HL-60 (cell line): ENCODE measurements around the gene SLC25A15.
"Not testable (repeated sequence)": the region's sequence is repeated elsewhere in the genome, so short reads cannot be mapped to it uniquely, and the experiment has no call there.

Experiments used
- DNase-seq, 2 experiments: peaks; one replicate each; pipeline ENCODE4 v3.0.0-alpha.2; 2010 to 2020; ENCODE audit warnings: low read depth in 1 of 2, low spot score in 1 of 2
- H3K27ac ChIP-seq: fragments of 250-450 bp; sonication (Bioruptor Pico); replicated peaks from 2 replicates; pipeline ENCODE4 v1.5.1; 2020; ENCODE audit warnings: mild to moderate bottlenecking, moderate library complexity
- H3K27me3 ChIP-seq: fragments of 250-450 bp; sonication (Bioruptor Pico); 2 replicates; pipeline ENCODE4 v1.5.1; 2021; ENCODE audit warnings: mild to moderate bottlenecking, moderate library complexity; ENCODE audit not compliant: insufficient read depth, poor library complexity, severe bottlenecking
- H3K4me3 ChIP-seq: replicated peaks from 2 replicates; pipeline ENCODE4 v1.5.1; 2011; ENCODE audit warnings: mild to moderate bottlenecking, control low read depth, low read length; ENCODE audit not compliant: insufficient read depth
- CTCF ChIP-seq: IDR thresholded peaks from one replicate; pipeline ENCODE4 v1.5.1; 2011; ENCODE audit warnings: low read length, control low read depth, inconsistent platforms; ENCODE audit not compliant: insufficient read depth
- GABPA ChIP-seq: IDR thresholded peaks from 2 replicates; pipeline ENCODE4 v1.6.1; 2012; ENCODE audit warnings: low read depth
- POLR2AphosphoS5 ChIP-seq: IDR thresholded peaks from 2 replicates; pipeline ENCODE4 v1.6.1; 2012; ENCODE audit warnings: low read depth
- SPI1 ChIP-seq: IDR thresholded peaks from 2 replicates; pipeline ENCODE4 v1.6.1; 2012; ENCODE audit warnings: low read depth, mild to moderate bottlenecking, borderline replicate concordance
- TF ChIP-seq, protein P1 (sequence below): IDR thresholded peaks from 2 replicates; pipeline ENCODE4 v1.6.1; 2012; ENCODE audit warnings: low read depth; ENCODE audit not compliant: insufficient replicate concordance

The SLC25A15 gene

GRCh38 chr13:40786568-40786996 is 2.8 kb upstream of the SLC25A15 start:
- H3K27ac ChIP-seq = no peak overlapping the region
- H3K27me3 ChIP-seq = no peaks in the 10 kb centered on the region
- no peak for TF ChIP-seq GABPA
- TF ChIP-seq POLR2AphosphoS5 = no peak
- DNase-seq = no peak
- no peak overlapping the region for H3K4me3 ChIP-seq

DNA sequence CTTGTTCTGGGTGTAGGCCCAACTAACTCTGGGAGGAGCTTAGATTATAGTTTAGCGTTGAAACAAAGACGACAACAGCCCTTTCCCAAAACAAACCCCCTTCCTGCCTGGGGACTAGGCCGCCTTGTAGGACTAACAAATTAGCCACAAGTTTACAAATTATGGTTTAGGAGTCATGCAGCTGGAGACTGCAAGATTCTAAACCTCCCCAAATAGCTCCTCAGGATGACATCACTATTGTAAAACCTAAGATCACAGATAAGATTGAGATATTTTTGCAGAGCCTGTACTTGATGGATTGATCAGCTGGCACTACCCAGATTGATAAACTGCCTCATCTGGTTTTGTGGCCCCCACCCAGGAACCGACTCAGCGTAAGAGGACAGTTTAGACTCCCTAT is 2.3 kb upstream of the SLC25A15 start:
- Histone ChIP-seq H3K27me3 (no peaks in the 10 kb centered on the region), H3K4me3 (no peak overlapping the region), H3K27ac (no peak overlapping the region)
- TF ChIP-seq, protein P1, sequence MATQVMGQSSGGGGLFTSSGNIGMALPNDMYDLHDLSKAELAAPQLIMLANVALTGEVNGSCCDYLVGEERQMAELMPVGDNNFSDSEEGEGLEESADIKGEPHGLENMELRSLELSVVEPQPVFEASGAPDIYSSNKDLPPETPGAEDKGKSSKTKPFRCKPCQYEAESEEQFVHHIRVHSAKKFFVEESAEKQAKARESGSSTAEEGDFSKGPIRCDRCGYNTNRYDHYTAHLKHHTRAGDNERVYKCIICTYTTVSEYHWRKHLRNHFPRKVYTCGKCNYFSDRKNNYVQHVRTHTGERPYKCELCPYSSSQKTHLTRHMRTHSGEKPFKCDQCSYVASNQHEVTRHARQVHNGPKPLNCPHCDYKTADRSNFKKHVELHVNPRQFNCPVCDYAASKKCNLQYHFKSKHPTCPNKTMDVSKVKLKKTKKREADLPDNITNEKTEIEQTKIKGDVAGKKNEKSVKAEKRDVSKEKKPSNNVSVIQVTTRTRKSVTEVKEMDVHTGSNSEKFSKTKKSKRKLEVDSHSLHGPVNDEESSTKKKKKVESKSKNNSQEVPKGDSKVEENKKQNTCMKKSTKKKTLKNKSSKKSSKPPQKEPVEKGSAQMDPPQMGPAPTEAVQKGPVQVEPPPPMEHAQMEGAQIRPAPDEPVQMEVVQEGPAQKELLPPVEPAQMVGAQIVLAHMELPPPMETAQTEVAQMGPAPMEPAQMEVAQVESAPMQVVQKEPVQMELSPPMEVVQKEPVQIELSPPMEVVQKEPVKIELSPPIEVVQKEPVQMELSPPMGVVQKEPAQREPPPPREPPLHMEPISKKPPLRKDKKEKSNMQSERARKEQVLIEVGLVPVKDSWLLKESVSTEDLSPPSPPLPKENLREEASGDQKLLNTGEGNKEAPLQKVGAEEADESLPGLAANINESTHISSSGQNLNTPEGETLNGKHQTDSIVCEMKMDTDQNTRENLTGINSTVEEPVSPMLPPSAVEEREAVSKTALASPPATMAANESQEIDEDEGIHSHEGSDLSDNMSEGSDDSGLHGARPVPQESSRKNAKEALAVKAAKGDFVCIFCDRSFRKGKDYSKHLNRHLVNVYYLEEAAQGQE = no peak
- no peak for TF ChIP-seq GABPA
- no peak for TF ChIP-seq SPI1
- TF ChIP-seq POLR2AphosphoS5 = no peak
- DNase-seq = no peak

DNA sequence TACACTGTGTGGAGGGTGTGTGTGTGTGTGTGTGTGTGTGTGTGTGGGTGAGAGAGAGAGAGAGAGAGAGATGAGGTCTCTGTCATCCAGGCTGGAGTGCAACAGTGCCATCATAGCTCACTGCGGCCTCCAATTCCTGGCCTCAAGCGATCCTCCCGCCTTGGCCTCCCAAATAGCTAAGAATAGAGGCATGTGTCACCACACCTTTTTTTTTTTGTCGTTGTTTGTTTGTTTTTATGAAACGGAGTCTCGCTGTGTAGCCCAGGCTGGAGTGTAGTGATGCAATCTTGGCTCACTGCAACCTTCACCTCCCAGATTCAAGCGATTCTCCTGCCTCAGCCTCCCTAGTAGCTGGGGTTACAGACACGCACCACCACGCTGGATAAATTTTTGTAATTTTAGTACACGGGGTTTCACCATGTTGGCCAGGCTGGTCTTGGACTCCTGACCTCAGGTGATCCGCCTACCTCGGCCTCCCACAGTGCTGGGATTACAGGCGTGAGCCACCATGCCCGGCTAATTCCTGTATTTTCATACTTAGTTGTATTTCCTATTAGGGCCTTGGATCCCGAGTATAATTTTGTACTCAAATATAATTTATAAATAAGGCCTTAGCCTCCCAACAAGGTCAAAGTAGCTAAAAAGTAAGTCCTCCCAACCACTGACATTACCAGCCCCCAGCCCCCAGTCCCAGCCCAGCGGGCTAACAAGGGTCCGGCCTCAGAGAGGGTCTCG is 704 bp upstream of the SLC25A15 start:
- Histone ChIP-seq H3K27ac (peak overlapping the region; percentile 75), H3K4me3 (peak overlapping the region; percentile 43)
- not testable (repeated sequence) for DNase-seq, H3K27me3 ChIP-seq

GRCh38 chr13:40790154-40790616 is 774 bp downstream of the SLC25A15 start:
- Histone ChIP-seq H3K27me3 (no peaks in the 10 kb centered on the region), H3K27ac (peak overlapping the region; percentile 41; the same call in 1 of the 2 replicates), H3K4me3 (peak overlapping the region; percentile 43)
- no peak for TF ChIP-seq SPI1
- no peak for TF ChIP-seq CTCF
- TF ChIP-seq GABPA = no peak
- no peak for TF ChIP-seq POLR2AphosphoS5
- TF ChIP-seq, protein P1 = no peak
- no peak for DNase-seq

DNA sequence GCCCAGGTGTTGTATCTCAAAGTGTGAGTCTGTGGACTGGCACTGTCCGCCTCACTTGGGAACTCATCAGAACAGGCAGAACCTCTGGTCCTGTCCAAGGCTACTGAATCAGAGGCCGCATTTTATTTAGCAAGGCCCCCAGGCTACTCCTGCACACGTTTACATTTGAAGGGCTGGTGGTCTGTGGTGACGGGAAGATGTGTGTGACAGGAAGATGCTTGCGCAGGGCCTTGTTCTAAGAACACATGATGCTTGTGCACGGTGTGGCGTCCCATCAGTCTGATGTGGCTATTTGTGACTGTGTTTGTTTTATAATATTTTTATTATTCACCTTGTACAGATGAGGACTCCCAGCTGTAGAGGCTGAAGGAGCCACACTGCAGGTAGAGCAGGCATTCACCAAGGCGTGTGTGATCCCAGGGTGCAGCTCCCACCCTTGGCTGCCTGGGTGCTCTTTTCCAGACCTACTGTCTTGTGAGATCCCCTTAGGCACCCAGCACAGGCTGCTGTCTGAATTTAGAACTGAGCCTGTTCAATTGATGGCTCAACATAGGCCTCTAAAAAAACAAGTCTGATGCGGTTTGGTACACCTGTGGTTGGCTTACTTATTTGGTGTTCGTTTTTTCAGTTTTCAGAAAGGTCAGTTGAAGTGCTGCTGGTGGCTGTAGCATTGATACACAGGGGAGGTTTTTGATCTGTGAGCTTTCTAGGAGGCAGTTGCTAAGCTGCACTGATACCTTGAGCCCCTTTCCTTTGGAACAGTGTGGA is 3.1 kb downstream of the SLC25A15 start:
- Histone ChIP-seq H3K4me3 (no peak overlapping the region), H3K27me3 (no peaks in the 10 kb centered on the region), H3K27ac (no peak overlapping the region)
- TF ChIP-seq POLR2AphosphoS5 (no peak), CTCF (no peak), SPI1 (no peak), GABPA (no peak)
- TF ChIP-seq, protein P1 = no peak
- no peak for DNase-seq
